ENCODE measurements around the gene ACCS.
A peak's percentile ranks its signal among the peaks of the same experiment; 100 is the strongest.

The ACCS gene

GRCh38 chr11:44065841-44066731 is at the start of gene ACCS:
Gene ACCS (plus strand): TSS chr11:44066270. CDS start chr11:44067628, 1,358 bp downstream.
- DNase-seq (ENCODE audit: low read depth in 1 of 2, low spot score in 1 of 2) = peak; percentile 56 to 72

GRCh38 chr11:44016546-44017442 is 49.3 kb upstream of the ACCS start:
- no peak for DNase-seq (ENCODE audit: low read depth in 1 of 2, low spot score in 1 of 2)

- DNase-seq (ENCODE audit: low read depth in 1 of 2, low spot score in 1 of 2) = no peak
Measured at GRCh38 chr11:44017443-44018126, 48.5 kb upstream of the ACCS start.

GRCh38 chr11:44018127-44018521 is 47.9 kb upstream of the ACCS start:
- no peak for DNase-seq (ENCODE audit: low read depth in 1 of 2, low spot score in 1 of 2)

GRCh38 chr11:44018829-44019228 is 47.2 kb upstream of the ACCS start:
- DNase-seq (ENCODE audit: low read depth in 1 of 2, low spot score in 1 of 2) = no peak

- DNase-seq (ENCODE audit: low read depth in 1 of 2, low spot score in 1 of 2) = no peak
Measured at GRCh38 chr11:44024977-44025376, 41.1 kb upstream of the ACCS start.

- no peak for DNase-seq (ENCODE audit: low read depth in 1 of 2, low spot score in 1 of 2)
Measured at GRCh38 chr11:44025727-44026126, 40.3 kb upstream of the ACCS start.

- DNase-seq (ENCODE audit: low read depth in 1 of 2, low spot score in 1 of 2) = no peak
Measured at GRCh38 chr11:44028401-44028800, 37.7 kb upstream of the ACCS start.

- no peak for DNase-seq (ENCODE audit: low read depth in 1 of 2, low spot score in 1 of 2)
Measured at GRCh38 chr11:44028816-44029506, 37.1 kb upstream of the ACCS start.

- DNase-seq (ENCODE audit: low read depth in 1 of 2, low spot score in 1 of 2) = no peak
Measured at GRCh38 chr11:44029507-44029845, 36.6 kb upstream of the ACCS start.

- no peak for DNase-seq (ENCODE audit: low read depth in 1 of 2, low spot score in 1 of 2)
Measured at GRCh38 chr11:44029977-44030911, 35.8 kb upstream of the ACCS start.

GRCh38 chr11:44030996-44031395 is 35.1 kb upstream of the ACCS start:
- DNase-seq (ENCODE audit: low read depth in 1 of 2, low spot score in 1 of 2) = no peak

- DNase-seq (ENCODE audit: low read depth in 1 of 2, low spot score in 1 of 2) = no peak
Measured at GRCh38 chr11:44031549-44031948, 34.5 kb upstream of the ACCS start.

GRCh38 chr11:44032299-44033085 is 33.6 kb upstream of the ACCS start:
- DNase-seq (ENCODE audit: low read depth in 1 of 2, low spot score in 1 of 2) = no peak

GRCh38 chr11:44033411-44033850 is 32.6 kb upstream of the ACCS start:
- no peak for DNase-seq (ENCODE audit: low read depth in 1 of 2, low spot score in 1 of 2)

- no peak for DNase-seq (ENCODE audit: low read depth in 1 of 2, low spot score in 1 of 2)
Measured at GRCh38 chr11:44033856-44034255, 32.2 kb upstream of the ACCS start.

GRCh38 chr11:44034639-44035038 is 31.4 kb upstream of the ACCS start:
- DNase-seq (ENCODE audit: low read depth in 1 of 2, low spot score in 1 of 2) = no peak

- peak in 1 of 2 donors; percentile 4 for DNase-seq (ENCODE audit: low read depth in 1 of 2, low spot score in 1 of 2)
Measured at GRCh38 chr11:44036811-44037657, 29.0 kb upstream of the ACCS start.
